ENCODE data around the gene RFX6. TPM values are rescaled to one million over a fixed set of nuclear protein-coding genes. Genes with fewer than 3 reads are reported as not detected.

The RFX6 gene
- polyA plus RNA-seq, 1 experiment = not detected

GRCh38 chr6:116931456-116931855 lies 54.4 kb downstream of the RFX6 start:
- ChIA-PET CTCF (no interaction called here), POLR2A (no interaction called here)
- no peak for DNase-seq (ENCODE audit: low read depth, low spot score)
- H3K4me3 ChIP-seq (ENCODE audit: low read depth, low read length) = no peak overlapping the region
- H3K27ac ChIP-seq (ENCODE audit: low read depth, low read length) = no peak overlapping the region
- no peaks in the 10 kb centered on the region for H3K9me3 ChIP-seq (ENCODE audit: control insufficient read depth, insufficient read depth, low read length)
- H3K27me3 ChIP-seq (ENCODE audit: control insufficient read depth, insufficient read depth, low read length) = no peaks in the 10 kb centered on the region
- TF ChIP-seq CTCF (IDR thresholded peaks at IDR 0.05; ENCODE audit: low read depth, low read length) = no peak

GRCh38 chr6:116932496-116932895 lies 55.5 kb downstream of the RFX6 start:
- ChIA-PET CTCF (no interaction called here), POLR2A (no interaction called here)

GRCh38 chr6:116933485-116933884 lies 56.4 kb downstream of the RFX6 start:
- no peak for TF ChIP-seq CTCF (IDR thresholded peaks at IDR 0.05; ENCODE audit: low read depth, low read length)
- CTCF ChIA-PET = interaction anchor here (1.4 kb wide), 1 partner anchor 35 kb away, joined by 3 read pairs; no protein-coding TSS in a partner anchor
- POLR2A ChIA-PET = no interaction called here
- Histone ChIP-seq H3K27me3 (ENCODE audit: control insufficient read depth, insufficient read depth, low read length) (no peaks in the 10 kb centered on the region), H3K4me3 (ENCODE audit: low read depth, low read length) (no peak overlapping the region), H3K9me3 (ENCODE audit: control insufficient read depth, insufficient read depth, low read length) (no peaks in the 10 kb centered on the region), H3K27ac (ENCODE audit: low read depth, low read length) (no peak overlapping the region)
- no peak for DNase-seq (ENCODE audit: low read depth, low spot score)

More at GRCh38 chr6:116932496-116932895, 55.5 kb downstream of the RFX6 start:
- Histone ChIP-seq H3K27ac (ENCODE audit: low read depth, low read length) (no peak overlapping the region), H3K27me3 (ENCODE audit: control insufficient read depth, insufficient read depth, low read length) (no peaks in the 10 kb centered on the region), H3K4me3 (ENCODE audit: low read depth, low read length) (no peak overlapping the region), H3K9me3 (ENCODE audit: control insufficient read depth, insufficient read depth, low read length) (no peaks in the 10 kb centered on the region)
- no peak for TF ChIP-seq CTCF (IDR thresholded peaks at IDR 0.05; ENCODE audit: low read depth, low read length)
- DNase-seq (ENCODE audit: low read depth, low spot score) = no peak

GRCh38 chr6:116938305-116938704 lies 61.3 kb downstream of the RFX6 start:
- CTCF ChIA-PET = no interaction called here
- no peaks in the 10 kb centered on the region for H3K27me3 ChIP-seq (ENCODE audit: control insufficient read depth, insufficient read depth, low read length)
- POLR2A ChIA-PET = no interaction called here
- H3K9me3 ChIP-seq (ENCODE audit: control insufficient read depth, insufficient read depth, low read length) = no peaks in the 10 kb centered on the region
- DNase-seq (ENCODE audit: low read depth, low spot score) = no peak
- no peak for TF ChIP-seq CTCF (IDR thresholded peaks at IDR 0.05; ENCODE audit: low read depth, low read length)
- H3K27ac ChIP-seq (ENCODE audit: low read depth, low read length) = no peak overlapping the region
- H3K4me3 ChIP-seq (ENCODE audit: low read depth, low read length) = no peak overlapping the region

- ChIA-PET CTCF (no interaction called here), POLR2A (no interaction called here)
- Histone ChIP-seq H3K4me3 (ENCODE audit: low read depth, low read length) (no peak overlapping the region), H3K9me3 (ENCODE audit: control insufficient read depth, insufficient read depth, low read length) (no peaks in the 10 kb centered on the region), H3K27me3 (ENCODE audit: control insufficient read depth, insufficient read depth, low read length) (no peaks in the 10 kb centered on the region), H3K27ac (ENCODE audit: low read depth, low read length) (no peak overlapping the region)
- DNase-seq (ENCODE audit: low read depth, low spot score) = no peak
- TF ChIP-seq CTCF (IDR thresholded peaks at IDR 0.05; ENCODE audit: low read depth, low read length) = no peak
Measured at GRCh38 chr6:116941727-116942126, 64.7 kb downstream of the RFX6 start.
